ENCODE data around the gene ACBD6.

ACBD6 gene

GRCh38 chr1:180268556-180269075 is 233.8 kb downstream of the ACBD6 start:
- in situ Hi-C loops (cut with HindIII; ENCODE audit: low sequenced_read_pairs): no loop called here
- H3K4me3 ChIP-seq (ENCODE audit: low read depth, low read length): no peak overlapping the region
- TF ChIP-seq CTCF (IDR thresholded peaks at IDR 0.05; ENCODE audit: low read depth, low read length, missing control alignments): no peak
- no peak for DNase-seq (ENCODE audit: low read depth)

- no peak for DNase-seq (ENCODE audit: low read depth)
- no peak overlapping the region for H3K4me3 ChIP-seq (ENCODE audit: low read depth, low read length)
- no peak for TF ChIP-seq CTCF (IDR thresholded peaks at IDR 0.05; ENCODE audit: low read depth, low read length, missing control alignments)
- in situ Hi-C loops (cut with HindIII; ENCODE audit: low sequenced_read_pairs): no loop called here
Measured at GRCh38 chr1:180267761-180268555, 234.4 kb downstream of the ACBD6 start.

- no peak overlapping the region for H3K4me3 ChIP-seq (ENCODE audit: low read depth, low read length)
- in situ Hi-C loops (cut with HindIII; ENCODE audit: low sequenced_read_pairs): no loop called here
- DNase-seq (ENCODE audit: low read depth): no peak
- no peak for TF ChIP-seq CTCF (IDR thresholded peaks at IDR 0.05; ENCODE audit: low read depth, low read length, missing control alignments)
Measured at GRCh38 chr1:180267211-180267561, 235.2 kb downstream of the ACBD6 start.

GRCh38 chr1:180266275-180267210 is 235.8 kb downstream of the ACBD6 start:
- DNase-seq (ENCODE audit: low read depth): no peak
- no peak for TF ChIP-seq CTCF (IDR thresholded peaks at IDR 0.05; ENCODE audit: low read depth, low read length, missing control alignments)
- no peak overlapping the region for H3K4me3 ChIP-seq (ENCODE audit: low read depth, low read length)
- in situ Hi-C loops (cut with HindIII; ENCODE audit: low sequenced_read_pairs): no loop called here

GRCh38 chr1:180265871-180266270 is 236.5 kb downstream of the ACBD6 start:
- DNase-seq (ENCODE audit: low read depth): no peak
- in situ Hi-C loops (cut with HindIII; ENCODE audit: low sequenced_read_pairs): no loop called here
- TF ChIP-seq CTCF (IDR thresholded peaks at IDR 0.05; ENCODE audit: low read depth, low read length, missing control alignments): no peak
- no peak overlapping the region for H3K4me3 ChIP-seq (ENCODE audit: low read depth, low read length)

- H3K4me3 ChIP-seq (ENCODE audit: low read depth, low read length): no peak overlapping the region
- TF ChIP-seq CTCF (IDR thresholded peaks at IDR 0.05; ENCODE audit: low read depth, low read length, missing control alignments): no peak
- in situ Hi-C loops (cut with HindIII; ENCODE audit: low sequenced_read_pairs): no loop called here
- DNase-seq (ENCODE audit: low read depth): no peak
Measured at GRCh38 chr1:180265201-180265600, 237.2 kb downstream of the ACBD6 start.

Measured in astrocyte of the cerebellum (primary cell).